Measurements from ENCODE around the gene HMGCS1. TPM values are rescaled to one million over a fixed set of nuclear protein-coding genes. Genes with fewer than 3 reads are reported as not detected.

Gene HMGCS1
- total RNA-seq, 2 donors from 2014 or later = 10.9 to 22.8 TPM

DNA sequence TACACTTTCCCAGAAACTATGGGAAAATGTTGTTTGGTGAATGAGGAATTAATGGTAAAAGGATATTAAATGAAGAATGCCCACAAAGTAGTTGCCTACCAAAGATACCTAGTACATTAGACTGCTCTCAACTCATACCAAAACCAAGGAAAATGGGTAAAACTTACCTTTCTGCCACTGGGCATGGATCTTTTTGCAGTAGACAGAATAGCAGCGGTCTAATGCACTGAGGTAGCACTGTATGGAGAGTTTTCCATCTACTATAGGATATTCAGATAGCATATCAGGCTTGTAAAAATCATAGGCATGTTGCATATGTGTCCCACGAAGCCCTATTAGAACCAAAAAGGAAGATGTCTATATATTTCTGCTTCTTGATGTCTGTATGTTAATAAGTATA is 16.4 kb downstream of the HMGCS1 start:
- intact Hi-C loops (cut with DNase I) = no loop called here
- ATAC-seq = no peak
- no peaks in the 10 kb centered on the region for H3K27me3 ChIP-seq
- H3K9me3 ChIP-seq = no peaks in the 10 kb centered on the region
- H3K4me1 ChIP-seq = no peaks in the 10 kb centered on the region
- no peak for DNase-seq
- TF ChIP-seq POLR2A (IDR thresholded peaks at IDR 0.05) = no peak
- TF ChIP-seq, protein P1, sequence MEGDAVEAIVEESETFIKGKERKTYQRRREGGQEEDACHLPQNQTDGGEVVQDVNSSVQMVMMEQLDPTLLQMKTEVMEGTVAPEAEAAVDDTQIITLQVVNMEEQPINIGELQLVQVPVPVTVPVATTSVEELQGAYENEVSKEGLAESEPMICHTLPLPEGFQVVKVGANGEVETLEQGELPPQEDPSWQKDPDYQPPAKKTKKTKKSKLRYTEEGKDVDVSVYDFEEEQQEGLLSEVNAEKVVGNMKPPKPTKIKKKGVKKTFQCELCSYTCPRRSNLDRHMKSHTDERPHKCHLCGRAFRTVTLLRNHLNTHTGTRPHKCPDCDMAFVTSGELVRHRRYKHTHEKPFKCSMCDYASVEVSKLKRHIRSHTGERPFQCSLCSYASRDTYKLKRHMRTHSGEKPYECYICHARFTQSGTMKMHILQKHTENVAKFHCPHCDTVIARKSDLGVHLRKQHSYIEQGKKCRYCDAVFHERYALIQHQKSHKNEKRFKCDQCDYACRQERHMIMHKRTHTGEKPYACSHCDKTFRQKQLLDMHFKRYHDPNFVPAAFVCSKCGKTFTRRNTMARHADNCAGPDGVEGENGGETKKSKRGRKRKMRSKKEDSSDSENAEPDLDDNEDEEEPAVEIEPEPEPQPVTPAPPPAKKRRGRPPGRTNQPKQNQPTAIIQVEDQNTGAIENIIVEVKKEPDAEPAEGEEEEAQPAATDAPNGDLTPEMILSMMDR (IDR thresholded peaks at IDR 0.05) = no peak
- H3K36me3 ChIP-seq (replicated peaks in 1 of 2; ENCODE audit: insufficient read depth in 1 of 2, low read depth in 2 of 2) = peaks cover 14 to 34% of the 10 kb centered on the region in 2 donors
- H3K27ac ChIP-seq = no peak overlapping the region
- H3K4me3 ChIP-seq = no peak overlapping the region
- 88 to 92% methylated on average over 2 of the region's 2 CpGs for WGBS, 2 donors

DNA sequence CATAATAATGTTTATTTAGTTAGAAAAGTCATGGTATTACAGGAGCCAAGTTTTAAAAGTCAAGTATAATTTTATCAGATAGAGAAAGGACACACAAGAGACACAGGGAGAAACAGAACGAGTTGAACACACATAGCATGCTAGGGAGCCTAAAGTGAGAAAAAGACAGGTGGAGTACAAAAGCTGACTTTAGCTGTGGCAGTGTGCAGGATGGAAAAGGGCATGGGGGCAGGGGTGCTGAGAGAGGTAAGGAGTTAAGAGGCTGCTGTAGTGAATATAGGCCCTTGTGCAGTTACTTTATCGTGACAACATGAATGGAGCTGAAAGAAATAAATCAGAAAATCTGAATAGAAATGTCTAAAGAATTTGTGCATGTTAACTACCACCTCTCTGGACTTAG is 18.0 kb downstream of the HMGCS1 start:
- intact Hi-C loops (cut with DNase I) = no loop called here
- ATAC-seq (no peak), DNase-seq (no peak)
- WGBS, 2 donors = 70 to 76% methylated on average over 2 of the region's 2 CpGs
- Histone ChIP-seq H3K4me3 (no peak overlapping the region), H3K9me3 (no peaks in the 10 kb centered on the region), H3K27me3 (no peaks in the 10 kb centered on the region), H3K4me1 (no peaks in the 10 kb centered on the region), H3K36me3 (replicated peaks in 1 of 2; ENCODE audit: insufficient read depth in 1 of 2, low read depth in 2 of 2) (peaks cover 14 to 36% of the 10 kb centered on the region in 2 donors), H3K27ac (no peak overlapping the region)
- TF ChIP-seq, protein P1 (IDR thresholded peaks at IDR 0.05) = no peak
- TF ChIP-seq POLR2A (IDR thresholded peaks at IDR 0.05) = no peak

DNA sequence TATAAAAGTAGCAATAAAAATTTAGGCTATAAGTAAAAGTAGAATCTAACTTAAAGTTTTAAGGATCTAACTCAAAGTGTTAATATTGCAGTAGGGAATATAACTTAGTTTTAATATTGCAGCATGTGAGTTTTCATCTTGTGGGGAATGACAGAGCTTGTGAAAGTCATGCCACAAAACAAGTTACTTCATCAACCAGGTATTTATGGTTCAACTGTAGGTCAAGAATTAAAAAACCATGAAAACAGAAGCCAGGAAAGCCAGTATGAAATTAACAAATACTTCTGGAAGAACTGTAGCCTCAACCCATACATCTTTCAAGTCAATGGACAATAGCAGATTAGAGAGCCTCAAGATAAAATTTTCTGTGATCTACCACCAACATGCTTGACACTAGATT is 19.0 kb downstream of the HMGCS1 start:
- intact Hi-C loops (cut with DNase I) = no loop called here
- ATAC-seq (no peak), DNase-seq (no peak)
- H3K4me3 ChIP-seq = no peak overlapping the region
- H3K4me1 ChIP-seq = no peaks in the 10 kb centered on the region
- TF ChIP-seq, protein P1 (IDR thresholded peaks at IDR 0.05) = no peak
- TF ChIP-seq POLR2A (IDR thresholded peaks at IDR 0.05) = no peak
- H3K36me3 ChIP-seq (replicated peaks in 1 of 2; ENCODE audit: insufficient read depth in 1 of 2, low read depth in 2 of 2) = peaks cover 14 to 36% of the 10 kb centered on the region in 2 donors
- H3K9me3 ChIP-seq = no peaks in the 10 kb centered on the region
- no peak overlapping the region for H3K27ac ChIP-seq
- no peaks in the 10 kb centered on the region for H3K27me3 ChIP-seq

DNA sequence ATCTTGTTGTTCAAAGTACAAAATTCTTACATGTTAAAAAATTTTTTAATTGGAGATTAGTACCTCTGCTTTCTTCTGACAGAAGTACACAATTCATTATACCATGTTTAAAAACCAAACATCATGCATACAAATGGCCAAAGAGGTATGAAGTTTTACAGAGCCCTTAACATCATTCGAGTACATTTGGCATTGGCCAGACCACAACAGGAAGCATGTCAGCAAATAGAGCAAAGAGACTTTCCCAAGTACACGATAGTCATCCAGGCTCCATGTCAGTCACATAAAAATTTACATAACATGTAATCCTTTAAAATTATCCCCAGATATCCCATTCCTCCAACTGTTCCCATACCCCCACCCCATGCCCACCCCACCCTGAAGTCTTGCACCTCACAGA is 22.5 kb downstream of the HMGCS1 start:
- Histone ChIP-seq H3K27me3 (no peaks in the 10 kb centered on the region), H3K9me3 (no peaks in the 10 kb centered on the region), H3K4me3 (no peak overlapping the region), H3K36me3 (replicated peaks in 1 of 2; ENCODE audit: insufficient read depth in 1 of 2, low read depth in 2 of 2) (peaks cover 6 to 27% of the 10 kb centered on the region in 2 donors), H3K27ac (no peak overlapping the region), H3K4me1 (no peaks in the 10 kb centered on the region)
- TF ChIP-seq, protein P1 (IDR thresholded peaks at IDR 0.05) = no peak
- no peak for TF ChIP-seq POLR2A (IDR thresholded peaks at IDR 0.05)
- intact Hi-C loops (cut with DNase I) = no loop called here
- DNase-seq = no peak
- WGBS, 2 donors = 83 to 86% methylated on average over 2 of the region's 2 CpGs
- no peak for ATAC-seq

DNA sequence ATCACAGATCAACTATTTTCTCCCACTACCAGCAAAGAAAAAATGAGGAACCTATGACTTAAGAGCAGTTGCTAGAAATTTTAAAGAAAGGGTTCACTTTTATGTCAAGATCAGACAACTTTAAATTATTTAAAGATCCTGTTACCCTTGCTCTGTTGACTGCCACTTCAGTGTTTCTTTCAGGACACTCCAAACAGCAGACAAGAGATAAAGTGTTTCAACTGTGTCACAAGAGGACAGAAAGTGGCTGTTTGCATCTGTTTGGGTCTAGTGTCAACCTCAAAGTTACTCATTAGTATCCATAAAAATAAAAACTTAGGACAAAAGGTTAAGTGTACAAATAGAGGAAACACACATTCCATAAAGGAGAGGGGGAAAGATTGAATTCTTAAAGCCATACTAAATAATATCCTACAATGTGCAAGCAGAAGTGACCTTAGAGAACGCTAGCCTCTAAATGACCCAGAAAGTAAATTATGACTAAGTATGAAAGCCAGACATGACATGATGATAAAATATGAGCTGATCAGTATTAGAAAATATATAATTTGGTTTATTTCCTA is 24.9 kb downstream of the HMGCS1 start:
- peaks cover 6 to 17% of the 10 kb centered on the region in 2 donors for H3K36me3 ChIP-seq (replicated peaks in 1 of 2; ENCODE audit: insufficient read depth in 1 of 2, low read depth in 2 of 2)
- ATAC-seq (no peak), DNase-seq (no peak)
- H3K4me1 ChIP-seq = no peaks in the 10 kb centered on the region
- WGBS, 2 donors = 100% methylated on average over 1 of the region's 1 CpG
- no peaks in the 10 kb centered on the region for H3K27me3 ChIP-seq
- H3K27ac ChIP-seq = no peak overlapping the region
- H3K9me3 ChIP-seq = no peaks in the 10 kb centered on the region
- H3K4me3 ChIP-seq = no peak overlapping the region
- intact Hi-C loops (cut with DNase I) = no loop called here
- TF ChIP-seq POLR2A (IDR thresholded peaks at IDR 0.05) = no peak
- TF ChIP-seq, protein P1 (IDR thresholded peaks at IDR 0.05) = no peak

All from body of pancreas (tissue), 4 donors.